GM12864 (cell line): Measurements from ENCODE around the gene FUBP3.

Experiments used
- DNase-seq: peaks from one replicate; pipeline ENCODE4 v3.0.0-alpha.2; 2011; ENCODE audit warnings: low read depth
- H3K4me3 ChIP-seq: 2 replicates; pipeline ENCODE4 v1.5.1; 2011; ENCODE audit warnings: mild to moderate bottlenecking, low read depth, low read length, control low read depth
- CTCF ChIP-seq: IDR thresholded peaks from 2 replicates; pipeline ENCODE4 v1.5.1; 2011; ENCODE audit warnings: low read depth, mild to moderate bottlenecking, moderate library complexity, low read length, control low read depth, inconsistent platforms; ENCODE audit errors: missing control alignments

The FUBP3 gene

GRCh38 chr9:130651752-130652151 lies 72.4 kb downstream of the FUBP3 start:
- H3K4me3 ChIP-seq: no peak overlapping the region
- no peak for TF ChIP-seq CTCF
- no peak for DNase-seq

- H3K4me3 ChIP-seq: no peak overlapping the region
- no peak for TF ChIP-seq CTCF
These were observed 75.5 kb downstream of the FUBP3 start for GRCh38 chr9:130654879-130655278.

GRCh38 chr9:130658893-130659698 lies 79.7 kb downstream of the FUBP3 start:
- no peak for DNase-seq
- TF ChIP-seq CTCF: no peak
- no peak overlapping the region for H3K4me3 ChIP-seq

More at GRCh38 chr9:130654879-130655278, 75.5 kb downstream of the FUBP3 start:
- DNase-seq: no peak

GRCh38 chr9:130659699-130660248 lies 80.4 kb downstream of the FUBP3 start:
- no peak overlapping the region for H3K4me3 ChIP-seq
- TF ChIP-seq CTCF: no peak
- no peak for DNase-seq

DNA sequence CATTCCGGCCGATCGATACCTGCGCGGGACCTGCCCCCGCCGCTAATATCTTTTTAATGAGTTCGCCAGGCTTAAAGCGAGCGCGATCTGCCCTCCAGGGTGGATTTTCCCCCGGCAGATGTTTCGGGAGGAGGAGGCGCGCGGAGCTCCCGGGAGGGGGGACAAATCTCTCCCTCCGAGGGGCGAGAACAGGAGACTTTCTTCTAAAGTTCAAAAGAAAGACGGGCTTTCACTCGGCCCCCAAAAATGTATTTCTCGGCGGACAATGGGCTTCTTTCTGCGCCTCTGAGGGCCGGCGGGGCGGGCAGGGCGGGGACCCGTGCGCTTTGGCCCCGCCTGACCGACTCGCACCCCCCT lies 80.9 kb downstream of the FUBP3 start:
- H3K4me3 ChIP-seq: no peak overlapping the region
- TF ChIP-seq CTCF: no peak
- DNase-seq: no peak

DNA sequence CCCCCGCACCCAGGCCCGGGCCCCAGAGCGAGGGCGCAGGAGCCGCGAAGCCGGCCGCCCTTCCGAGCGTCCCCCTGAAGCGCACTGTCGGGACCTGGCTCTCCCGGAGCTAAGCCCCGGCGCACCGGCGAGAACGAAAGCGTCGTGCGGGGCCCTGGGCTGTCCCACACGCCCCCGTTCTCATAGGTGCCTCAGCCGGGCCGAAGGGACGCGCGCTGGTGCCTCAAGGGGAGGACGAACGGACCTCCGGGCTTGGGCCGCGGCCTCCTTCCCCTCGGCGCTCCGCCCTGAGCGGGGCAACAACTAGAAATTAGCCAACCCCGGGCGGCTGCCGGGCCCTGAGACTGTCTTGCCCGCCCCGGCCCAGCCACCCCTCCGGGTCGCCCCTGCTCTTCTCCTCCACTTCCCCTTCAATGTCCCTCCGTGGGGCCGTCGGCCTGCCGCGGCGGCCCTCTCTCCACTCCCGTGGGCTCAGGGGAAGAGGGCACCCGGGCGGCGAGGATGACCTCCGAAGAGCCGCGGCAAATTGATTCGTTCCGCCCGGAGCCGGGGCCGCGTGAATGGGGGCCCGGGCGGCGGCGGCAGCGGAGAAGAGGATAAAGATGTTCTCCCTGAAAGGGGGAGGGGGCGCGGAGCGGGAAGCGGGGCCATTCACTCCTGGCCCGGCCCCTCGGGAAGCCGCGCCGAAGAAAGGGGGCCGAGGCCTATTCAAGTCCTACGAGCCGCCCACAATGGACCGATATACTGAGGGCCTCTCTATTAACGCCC lies 81.5 kb downstream of the FUBP3 start:
- no peak for TF ChIP-seq CTCF
- no peak for DNase-seq
- H3K4me3 ChIP-seq: no peak overlapping the region
